ENCODE data around the gene ATP6AP1.
"Not testable (repeated sequence)": the region's sequence is repeated elsewhere in the genome, so short reads cannot be mapped to it uniquely, and the experiment has no call there.

ATP6AP1 gene

GRCh38 chrX:154382483-154383069, 45.9 kb upstream of the ATP6AP1 start:
- TF ChIP-seq CTCF (IDR thresholded peaks at IDR 0.05; ENCODE audit: insufficient read depth, low read depth, low read length, missing control alignments) = no peak
- H3K4me3 ChIP-seq (ENCODE audit: low read length) = no peak overlapping the region
- peak; percentile 48 for DNase-seq (ENCODE audit: low read depth)

- no peak for DNase-seq (ENCODE audit: low read depth)
- no peak overlapping the region for H3K4me3 ChIP-seq (ENCODE audit: low read length)
- no peak for TF ChIP-seq CTCF (IDR thresholded peaks at IDR 0.05; ENCODE audit: insufficient read depth, low read depth, low read length, missing control alignments)
Observed at GRCh38 chrX:154383359-154384283, 44.9 kb upstream of the ATP6AP1 start.

GRCh38 chrX:154384284-154384892, 44.1 kb upstream of the ATP6AP1 start:
- TF ChIP-seq CTCF (IDR thresholded peaks at IDR 0.05; ENCODE audit: insufficient read depth, low read depth, low read length, missing control alignments) = no peak
- no peak overlapping the region for H3K4me3 ChIP-seq (ENCODE audit: low read length)
- no peak for DNase-seq (ENCODE audit: low read depth)

- H3K4me3 ChIP-seq (ENCODE audit: low read length); DNase-seq (ENCODE audit: low read depth): not testable (repeated sequence)
Observed at GRCh38 chrX:154388094-154388493, 40.4 kb upstream of the ATP6AP1 start.

- H3K4me3 ChIP-seq (ENCODE audit: low read length); DNase-seq (ENCODE audit: low read depth): not testable (repeated sequence)
Observed at GRCh38 chrX:154388649-154389048, 39.8 kb upstream of the ATP6AP1 start.

- not testable (repeated sequence) for DNase-seq (ENCODE audit: low read depth)
Observed at GRCh38 chrX:154389812-154390747, 38.4 kb upstream of the ATP6AP1 start.

GRCh38 chrX:154396363-154396762, 32.1 kb upstream of the ATP6AP1 start:
- not testable (repeated sequence) for DNase-seq (ENCODE audit: low read depth)

More at GRCh38 chrX:154389812-154390747, 38.4 kb upstream of the ATP6AP1 start:
- H3K4me3 ChIP-seq (ENCODE audit: low read length) = not testable (repeated sequence)

GRCh38 chrX:154396973-154397887, 31.2 kb upstream of the ATP6AP1 start:
- TF ChIP-seq CTCF (IDR thresholded peaks at IDR 0.05; ENCODE audit: insufficient read depth, low read depth, low read length, missing control alignments) = no peak
- peak overlapping the region; percentile 84 for H3K4me3 ChIP-seq (ENCODE audit: low read length)
- peak; percentile 63 for DNase-seq (ENCODE audit: low read depth)

More at GRCh38 chrX:154396363-154396762, 32.1 kb upstream of the ATP6AP1 start:
- not testable (repeated sequence) for H3K4me3 ChIP-seq (ENCODE audit: low read length)

Measured in epithelial cell of esophagus (primary cell).